ENCODE results near the gene MED13L. TPM values are rescaled to one million over a fixed set of nuclear protein-coding genes. Genes with fewer than 3 reads are reported as not detected.

The MED13L gene
- total and polyA plus RNA-seq, 12 donors, result 8.8 to 106 (median 73.8) TPM

GRCh38 chr12:116317139-116317538, 39.6 kb upstream of the MED13L start:
- intact Hi-C loops (cut with DNase I), result no loop called here
- TF ChIP-seq CTCF (IDR thresholded peaks at IDR 0.05) (no peak), POLR2A (IDR thresholded peaks at IDR 0.05) (no peak)

GRCh38 chr12:116314477-116314876, 37.0 kb upstream of the MED13L start:
- intact Hi-C loops (cut with DNase I), result no loop called here
- Histone ChIP-seq H3K36me3 (replicated peaks in 1 of 2) (no peaks in the 10 kb centered on the region), H3K4me3 (no peak overlapping the region), H3K9me3 (replicated peaks in 1 of 3) (no peaks in the 10 kb centered on the region), H3K27me3 (no peaks in the 10 kb centered on the region), H3K27ac (no peak overlapping the region), H3K4me1 (replicated peaks in 1 of 2) (peaks cover 0 to 9% of the 10 kb centered on the region in 2 donors)
- no peak for DNase-seq
- TF ChIP-seq POLR2A (IDR thresholded peaks at IDR 0.05) (no peak), CTCF (IDR thresholded peaks at IDR 0.05) (no peak)
- WGBS, 4 donors, result 80 to 81% (median 81%) methylated on average over 7 of the region's 7 CpGs

More at GRCh38 chr12:116317139-116317538, 39.6 kb upstream of the MED13L start:
- H3K4me1 ChIP-seq (replicated peaks in 1 of 2), result peaks cover 0 to 20% of the 10 kb centered on the region in 2 donors
- no peak overlapping the region for H3K4me3 ChIP-seq
- 84 to 88% (median 85%) methylated on average over 4 of the region's 4 CpGs for WGBS, 4 donors
- no peak for DNase-seq
- H3K36me3 ChIP-seq (replicated peaks in 1 of 2), result no peaks in the 10 kb centered on the region
- no peak overlapping the region for H3K27ac ChIP-seq
- H3K9me3 ChIP-seq (replicated peaks in 1 of 3), result no peaks in the 10 kb centered on the region
- H3K27me3 ChIP-seq, result no peaks in the 10 kb centered on the region

- TF ChIP-seq CTCF (IDR thresholded peaks at IDR 0.05), result no peak
- TF ChIP-seq POLR2A (IDR thresholded peaks at IDR 0.05), result no peak
- no peaks in the 10 kb centered on the region for H3K4me1 ChIP-seq (replicated peaks in 1 of 2)
- H3K36me3 ChIP-seq (replicated peaks in 1 of 2), result no peaks in the 10 kb centered on the region
- no peak for DNase-seq
- intact Hi-C loops (cut with DNase I), result no loop called here
- 67 to 72% (median 69%) methylated on average over 19 of the region's 19 CpGs for WGBS, 4 donors
- H3K4me3 ChIP-seq, result no peak overlapping the region
- H3K27me3 ChIP-seq, result no peaks in the 10 kb centered on the region
- no peak overlapping the region for H3K27ac ChIP-seq
- H3K9me3 ChIP-seq (replicated peaks in 1 of 3), result no peaks in the 10 kb centered on the region
Observed at GRCh38 chr12:116313194-116313927, 35.9 kb upstream of the MED13L start.

- Histone ChIP-seq H3K4me3 (no peak overlapping the region), H3K36me3 (replicated peaks in 1 of 2) (no peaks in the 10 kb centered on the region), H3K4me1 (replicated peaks in 1 of 2) (no peaks in the 10 kb centered on the region), H3K27ac (no peak overlapping the region), H3K9me3 (replicated peaks in 1 of 3) (no peaks in the 10 kb centered on the region), H3K27me3 (no peaks in the 10 kb centered on the region)
- 78 to 94% (median 87%) methylated on average over 3 of the region's 3 CpGs for WGBS, 4 donors
- intact Hi-C loops (cut with DNase I), result no loop called here
- DNase-seq, result no peak
- TF ChIP-seq CTCF (IDR thresholded peaks at IDR 0.05), result no peak
- TF ChIP-seq POLR2A (IDR thresholded peaks at IDR 0.05), result no peak
Observed at GRCh38 chr12:116310082-116310481, 32.6 kb upstream of the MED13L start.
